GM19239 (cell line): ENCODE data around the gene IL1A.
A peak's percentile ranks its signal among the peaks of the same experiment; 100 is the strongest.

Experiments used
- DNase-seq: peaks from one replicate; pipeline ENCODE4 v3.0.0; 2011; ENCODE audit warnings: low spot score; ENCODE audit not compliant: insufficient read length
- FAIRE-seq: peaks from 2 replicates; lab custom pipeline; 2011; peaks lifted over from hg19 to GRCh38; lab: Jason Lieb, UNC

IL1A gene

DNA sequence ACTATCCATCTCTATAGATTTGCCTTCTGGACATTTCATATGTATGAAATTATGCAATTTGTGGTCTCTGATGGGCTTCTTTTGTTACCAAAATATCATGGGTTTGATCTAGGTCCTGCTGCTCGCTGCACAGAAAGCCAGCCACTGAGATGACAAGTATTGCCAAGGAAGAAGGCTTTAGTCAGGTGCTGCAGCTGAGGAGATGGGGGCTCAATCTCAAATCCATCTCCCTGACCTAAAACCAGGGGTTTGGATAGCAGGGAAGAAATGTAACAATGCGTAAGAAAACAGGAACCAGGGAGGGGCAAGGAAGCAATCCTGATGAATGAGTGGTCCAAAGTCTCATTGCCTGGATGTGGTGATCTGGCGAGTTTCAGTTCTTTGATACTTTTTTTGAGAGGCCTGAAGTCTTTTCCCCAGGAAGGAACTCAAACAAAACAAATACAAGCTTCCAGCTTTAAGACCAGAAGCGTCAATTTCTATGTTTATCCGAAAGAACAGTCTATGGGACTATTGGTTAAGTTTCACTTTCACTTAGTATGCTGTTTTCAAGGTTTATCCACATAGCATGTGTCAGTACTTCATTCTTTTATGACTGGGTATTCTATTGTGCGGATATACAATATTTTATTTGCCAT, 16.5 kb downstream of the IL1A start:
- FAIRE-seq (no peak), DNase-seq (no peak)

- peak; percentile 53 for FAIRE-seq
- no peak for DNase-seq
These were observed 19.0 kb downstream of the IL1A start for GRCh38 chr2:112765251-112765650.

DNA sequence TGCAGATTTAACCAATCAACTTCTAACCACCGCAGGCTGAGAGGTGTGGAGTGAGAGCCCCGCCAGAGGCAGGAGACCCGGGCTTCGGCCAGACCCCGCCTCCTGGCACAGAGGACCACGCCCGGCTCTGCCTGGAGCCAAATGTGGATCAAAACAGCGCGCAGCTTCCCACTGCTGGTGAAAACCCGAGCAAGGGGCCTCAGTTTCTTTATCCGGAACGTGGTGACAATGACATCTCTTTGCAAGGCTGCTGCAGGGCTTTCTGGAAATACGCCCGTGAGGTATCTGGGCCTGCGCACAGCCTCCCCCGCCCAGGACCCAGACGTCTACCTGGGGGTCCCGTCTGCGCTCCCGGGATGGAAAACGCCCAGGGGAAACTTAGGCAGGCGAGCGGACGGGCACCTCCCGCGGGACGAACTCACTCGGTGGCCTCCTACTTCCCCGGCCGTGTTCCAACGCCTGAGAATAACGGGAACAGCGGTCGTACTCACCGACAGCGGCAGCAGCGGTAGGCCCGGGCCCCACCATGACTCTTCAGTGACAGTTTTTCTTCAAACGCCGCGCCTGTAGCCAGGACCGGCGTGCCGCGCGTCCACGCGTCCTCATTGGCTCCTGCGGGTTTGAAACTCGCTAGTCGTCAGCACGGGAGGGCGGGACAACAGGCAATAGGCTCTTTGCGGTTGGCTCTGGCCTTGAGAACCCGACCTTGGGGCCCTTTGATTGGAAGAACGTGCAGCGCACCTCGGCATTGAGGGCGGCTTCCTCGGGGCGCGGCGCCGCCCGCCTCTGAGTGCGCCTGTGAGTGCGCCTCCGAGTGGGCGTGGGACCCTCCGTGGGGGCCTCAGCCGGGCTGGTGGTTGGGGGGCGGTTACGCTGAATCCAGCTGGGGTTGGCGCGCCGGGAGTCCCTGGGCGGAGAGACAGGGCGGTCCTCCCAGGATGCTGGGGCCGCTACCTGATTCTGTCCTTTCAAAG, 19.9 kb downstream of the IL1A start, which contains the start of gene CKAP2L:
Gene CKAP2L, minus strand, starts transcription at position 539 of the 974 bp plus-strand sequence. Its CDS starts 11 bp downstream, at position 528.
- DNase-seq (peak; percentile 89), FAIRE-seq (peak; percentile 92)

GRCh38 chr2:112762276-112762675, 22.0 kb downstream of the IL1A start:
- FAIRE-seq (no peak), DNase-seq (no peak)

- no peak for FAIRE-seq
- DNase-seq, result no peak
These were observed 24.1 kb downstream of the IL1A start for GRCh38 chr2:112760149-112760548.

DNA sequence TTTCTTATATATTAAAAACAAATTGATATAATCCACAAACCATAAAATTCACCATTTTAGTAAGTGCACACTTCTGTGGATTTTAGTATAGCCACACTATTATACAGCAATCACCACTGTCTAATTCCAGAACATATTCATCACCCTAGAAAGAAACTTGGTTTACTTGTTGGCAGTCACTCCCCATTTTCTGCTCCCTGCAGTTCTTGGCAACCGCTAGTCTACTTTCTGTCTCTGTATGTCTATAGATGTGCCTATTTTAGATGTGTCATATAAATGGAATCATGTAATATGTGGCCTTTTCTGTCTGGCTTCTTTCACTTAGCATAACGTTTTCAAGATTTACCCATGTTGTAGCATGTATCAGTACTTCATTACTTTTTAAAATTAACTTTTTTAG, 25.6 kb downstream of the IL1A start:
- no peak for FAIRE-seq
- DNase-seq, result no peak

GRCh38 chr2:112757265-112757664, 27.0 kb downstream of the IL1A start:
- no peak for FAIRE-seq
- no peak for DNase-seq

GRCh38 chr2:112756207-112756606, 28.1 kb downstream of the IL1A start:
- no peak for DNase-seq
- no peak for FAIRE-seq

GRCh38 chr2:112755444-112755843, 28.8 kb downstream of the IL1A start:
- DNase-seq (no peak), FAIRE-seq (no peak)

- FAIRE-seq (no peak), DNase-seq (no peak)
These were observed 29.7 kb downstream of the IL1A start for GRCh38 chr2:112754564-112754963.

- FAIRE-seq, result no peak
- DNase-seq, result no peak
These were observed 31.6 kb downstream of the IL1A start for GRCh38 chr2:112752667-112753066.

DNA sequence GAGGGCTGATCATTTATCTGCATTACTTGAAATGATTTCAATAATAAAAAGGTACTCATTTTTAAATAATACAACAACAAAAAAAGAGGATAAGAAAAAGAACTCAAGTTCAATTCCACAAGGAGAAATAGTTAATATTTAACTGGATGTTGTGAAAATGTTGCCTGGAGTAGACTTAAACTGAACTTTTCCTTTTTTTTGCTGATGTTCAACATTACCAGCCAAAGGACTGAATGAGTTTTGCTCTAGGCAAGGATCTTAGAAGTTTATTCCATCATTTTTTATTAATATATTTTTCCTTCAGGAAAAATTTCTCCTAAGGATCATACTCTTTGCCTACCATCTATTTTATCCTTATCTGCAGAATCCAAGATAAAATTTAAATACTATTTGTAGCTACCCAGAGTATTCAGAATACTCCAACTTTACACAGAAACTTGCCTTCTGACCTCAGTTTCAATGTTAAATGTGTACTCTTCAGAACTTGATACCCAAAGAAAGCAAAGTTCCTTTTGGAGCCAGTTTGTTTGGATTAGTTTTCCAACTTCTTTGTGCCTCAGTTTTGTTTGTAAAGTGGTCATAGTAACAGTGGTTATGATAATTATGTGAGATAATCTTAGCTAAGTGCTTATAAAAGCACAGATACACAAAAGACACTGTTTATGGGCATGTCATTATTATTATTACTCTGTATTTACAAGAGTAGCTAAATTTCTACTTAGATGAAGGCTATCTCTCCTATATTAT, 32.7 kb downstream of the IL1A start:
- no peak for FAIRE-seq
- no peak for DNase-seq

DNA sequence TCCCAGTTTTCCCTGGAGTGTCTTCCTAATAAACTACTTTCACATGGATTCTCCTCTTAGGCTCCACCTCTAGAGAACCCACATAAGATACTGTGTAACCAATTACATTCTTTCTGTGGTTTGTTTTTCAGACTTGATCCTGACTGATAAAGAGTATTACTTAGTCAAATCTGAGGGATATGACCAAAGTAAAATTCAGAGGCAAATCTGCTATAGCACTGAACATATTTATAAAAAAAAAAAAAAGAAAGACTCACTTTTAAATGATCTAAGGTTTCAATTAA, 33.8 kb downstream of the IL1A start:
- FAIRE-seq, result no peak
- DNase-seq, result no peak

- DNase-seq (peak; percentile 60), FAIRE-seq (peak; percentile 94)
These were observed 34.3 kb downstream of the IL1A start for GRCh38 chr2:112749755-112750559.

- DNase-seq, result no peak
- no peak for FAIRE-seq
These were observed 43.8 kb downstream of the IL1A start for GRCh38 chr2:112740527-112740926.

- DNase-seq (no peak), FAIRE-seq (no peak)
These were observed 46.6 kb downstream of the IL1A start for GRCh38 chr2:112737542-112738232.

- no peak for FAIRE-seq
- no peak for DNase-seq
These were observed 50.4 kb downstream of the IL1A start for GRCh38 chr2:112733871-112734270.

DNA sequence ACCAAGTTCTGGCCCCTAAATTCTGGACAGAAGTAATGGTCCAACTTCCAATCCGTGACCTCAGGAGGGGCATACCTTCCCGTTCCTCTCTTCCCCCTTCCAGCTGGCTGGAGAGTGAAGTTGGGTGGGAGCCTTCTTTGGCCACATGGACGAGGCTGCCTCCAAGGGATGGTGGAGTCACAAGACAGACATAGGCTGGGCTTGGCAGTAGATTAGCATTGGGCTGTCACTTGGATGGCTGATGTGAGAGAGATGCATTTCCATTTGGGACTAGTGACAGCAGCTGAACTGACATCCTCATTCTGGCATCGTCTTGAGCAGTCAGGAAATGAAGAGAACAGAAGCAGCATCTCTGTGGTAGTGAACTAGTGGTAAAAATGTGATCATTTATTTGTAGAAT, 50.8 kb downstream of the IL1A start:
- no peak for DNase-seq
- no peak for FAIRE-seq

DNA sequence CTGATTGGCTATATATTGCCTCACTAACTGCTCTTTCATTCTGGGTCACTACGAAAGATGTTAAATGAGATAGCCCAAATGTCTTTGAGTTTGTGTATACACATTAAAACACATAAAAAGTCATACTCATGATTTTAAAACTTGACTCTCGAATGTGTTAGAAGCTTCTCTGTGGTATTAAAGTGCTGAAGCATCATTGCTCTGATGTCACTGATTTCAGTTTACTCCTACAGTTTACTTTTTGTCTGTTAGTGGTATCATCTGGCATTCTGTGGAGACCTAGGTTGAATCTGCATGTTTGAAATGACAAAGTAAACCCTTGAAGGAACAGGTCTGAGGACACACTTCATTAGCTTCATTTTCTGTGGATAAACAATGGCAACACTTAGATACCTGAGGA, 52.8 kb downstream of the IL1A start:
- FAIRE-seq, result no peak
- no peak for DNase-seq

GRCh38 chr2:112730791-112731190, 53.5 kb downstream of the IL1A start:
- DNase-seq (no peak), FAIRE-seq (no peak)
